Femur (tissue), 1 donor: Measurements from ENCODE around the gene CELF4.

ENCODE experiments used
- DNase-seq: peaks from one replicate; pipeline ENCODE4 v3.0.0-alpha.2; 2017

The CELF4 gene

DNA sequence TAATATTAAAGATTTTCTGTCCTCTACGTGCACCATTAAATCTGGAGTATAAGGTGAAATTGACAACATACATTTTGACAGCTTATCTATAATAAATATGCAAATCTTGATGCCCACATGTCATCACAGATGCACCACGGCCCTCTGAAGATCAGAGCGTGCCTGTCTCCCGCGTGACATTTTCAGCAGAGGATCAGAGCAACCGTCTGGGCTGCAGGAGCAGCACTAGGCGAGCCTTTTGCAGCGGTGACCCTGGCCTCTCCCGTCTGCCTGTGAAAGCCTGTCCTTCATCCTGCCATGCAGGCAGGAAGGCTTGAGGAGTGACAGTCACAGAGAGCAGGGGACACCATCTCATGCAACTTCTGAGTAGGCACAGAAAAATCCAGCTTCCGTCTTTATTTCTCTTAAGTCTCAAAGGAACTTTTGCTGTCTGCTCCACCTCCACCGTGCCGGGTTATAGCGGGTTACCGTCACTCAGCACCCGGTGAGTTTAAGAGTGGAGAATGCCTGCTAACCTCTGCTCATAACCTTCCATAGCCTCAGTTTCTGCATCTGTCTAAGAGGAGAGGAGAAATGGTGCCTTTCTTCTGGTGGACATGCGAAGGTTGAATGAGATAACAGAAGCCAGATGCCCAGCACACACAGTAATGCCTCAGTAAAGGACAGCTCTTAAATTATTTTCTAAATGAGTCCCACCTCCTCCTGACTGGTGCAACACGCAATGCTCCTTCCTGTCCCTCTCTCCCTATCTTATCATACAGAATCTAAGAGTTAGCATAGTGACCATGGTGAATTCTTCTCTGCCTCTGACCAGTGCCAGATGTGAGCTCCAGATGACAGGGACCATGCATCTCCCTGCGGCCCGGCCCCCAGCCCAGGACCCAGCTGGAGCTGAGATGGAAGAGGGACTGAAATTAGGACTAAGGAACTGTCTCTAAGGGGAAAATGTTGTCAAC lies 43.8 kb downstream of the CELF4 start:
- no peak for DNase-seq

DNA sequence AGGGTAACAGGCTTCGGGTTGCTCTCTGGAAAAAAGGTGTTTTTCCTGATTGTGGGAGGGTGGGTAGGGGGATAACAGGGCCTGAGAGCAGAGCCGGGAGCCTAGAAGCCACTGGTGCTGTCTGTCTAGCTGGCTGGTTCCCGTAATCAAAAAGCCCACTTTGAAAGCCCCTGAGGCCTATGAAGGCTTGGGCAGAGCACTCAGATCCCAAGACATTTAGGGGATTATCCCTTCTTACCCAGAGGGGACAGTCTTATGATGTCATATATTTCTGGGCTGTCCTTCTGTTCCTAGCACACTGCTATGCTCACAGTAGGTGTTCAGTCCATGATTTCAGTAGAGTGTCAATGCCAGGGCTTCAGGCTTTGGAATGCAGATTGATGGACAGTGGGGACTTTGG lies 45.1 kb downstream of the CELF4 start:
- no peak for DNase-seq

DNA sequence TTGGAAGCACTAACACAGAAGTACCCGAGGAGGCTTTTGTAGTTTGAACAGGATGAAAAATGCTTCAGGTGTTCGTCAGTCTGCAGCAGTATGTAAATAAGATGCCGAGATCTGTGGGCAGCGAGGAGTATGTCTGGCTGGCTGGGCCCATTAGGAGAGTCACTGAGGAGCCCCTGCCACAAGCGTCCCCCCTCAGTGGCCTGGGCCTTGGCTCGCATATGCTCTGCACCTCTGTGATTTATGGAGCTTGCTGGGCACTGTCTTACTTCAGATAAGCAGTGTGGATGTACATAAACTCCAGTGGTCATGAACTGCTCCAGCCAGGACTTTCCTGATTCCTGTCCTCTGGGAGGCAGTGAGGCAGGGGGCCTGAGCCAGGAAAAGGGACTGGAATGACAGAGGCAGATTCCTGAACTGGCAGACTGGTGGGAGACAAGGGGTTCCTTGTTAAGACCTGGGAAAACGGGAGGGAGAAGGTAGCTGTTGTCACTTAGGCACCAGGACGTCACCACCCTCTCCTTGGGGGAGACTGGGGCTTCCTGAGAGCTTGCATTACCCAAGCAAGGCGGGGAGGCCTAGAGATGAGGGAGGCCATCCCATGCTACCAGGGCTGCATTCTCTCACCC lies 46.0 kb downstream of the CELF4 start:
- DNase-seq: no peak

DNA sequence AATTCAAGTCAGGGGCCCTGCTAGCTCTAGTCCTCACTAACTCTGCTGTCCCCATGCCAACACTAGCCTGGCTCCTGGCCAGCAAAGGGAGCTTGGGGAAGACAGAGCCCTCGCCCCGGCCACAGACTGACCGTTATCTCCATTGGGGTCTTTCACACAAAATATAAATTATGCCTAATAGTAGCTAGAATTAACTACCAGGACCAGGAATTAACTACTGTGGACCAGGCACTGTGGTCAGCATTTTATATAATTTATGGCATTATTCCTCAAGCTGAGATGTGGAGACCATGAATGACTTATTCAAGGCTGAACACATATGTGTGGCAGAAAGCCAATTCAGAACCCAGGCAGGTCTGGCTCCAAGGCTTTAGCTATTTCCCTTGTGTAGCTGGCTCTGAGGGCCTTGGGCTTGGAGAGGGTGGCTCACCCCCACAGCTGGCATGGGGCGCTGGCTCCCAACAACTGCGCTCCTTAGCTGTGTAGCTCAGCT lies 49.2 kb downstream of the CELF4 start:
- DNase-seq: peak; percentile 37

DNA sequence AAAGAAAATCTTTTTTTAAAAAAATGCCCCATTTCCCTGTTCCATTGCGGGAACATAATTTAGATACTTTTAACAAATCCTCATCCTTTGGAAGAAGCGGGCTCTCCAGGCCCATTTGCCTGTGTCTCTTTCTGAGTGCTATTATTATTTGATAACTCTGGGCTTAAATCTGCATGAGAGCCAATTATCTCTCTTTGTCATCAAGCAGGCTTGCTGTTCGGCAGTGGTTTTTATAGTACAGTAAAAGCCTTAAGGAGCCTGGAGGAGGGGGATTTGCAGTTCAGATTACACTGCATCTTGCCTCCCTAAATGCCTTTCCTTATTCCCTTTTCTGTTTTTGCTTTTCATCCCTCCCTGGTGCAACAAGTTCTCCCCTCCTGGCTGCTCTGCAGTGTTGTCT lies 50.6 kb downstream of the CELF4 start:
- no peak for DNase-seq

DNA sequence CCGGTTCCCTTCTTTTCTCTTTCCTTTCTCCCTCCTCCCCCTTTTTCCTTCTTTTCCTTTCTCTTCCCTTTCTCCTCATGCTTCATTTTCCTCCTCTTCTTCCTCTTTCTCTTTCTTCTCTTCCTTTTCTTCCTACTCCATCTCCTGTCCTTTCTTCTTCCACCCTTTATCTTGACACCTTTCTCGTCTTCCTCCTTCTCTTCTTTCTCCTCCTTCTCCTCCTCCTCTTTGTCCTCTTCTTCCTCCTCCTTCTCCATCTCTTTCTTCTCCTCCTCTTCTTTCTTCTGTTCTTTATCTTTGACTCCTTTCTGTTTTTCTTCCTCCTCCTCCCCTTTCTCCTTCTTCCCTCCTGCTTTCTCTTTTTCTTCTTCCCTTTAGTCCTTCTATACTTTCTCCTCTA lies 53.2 kb downstream of the CELF4 start:
- DNase-seq: no peak

DNA sequence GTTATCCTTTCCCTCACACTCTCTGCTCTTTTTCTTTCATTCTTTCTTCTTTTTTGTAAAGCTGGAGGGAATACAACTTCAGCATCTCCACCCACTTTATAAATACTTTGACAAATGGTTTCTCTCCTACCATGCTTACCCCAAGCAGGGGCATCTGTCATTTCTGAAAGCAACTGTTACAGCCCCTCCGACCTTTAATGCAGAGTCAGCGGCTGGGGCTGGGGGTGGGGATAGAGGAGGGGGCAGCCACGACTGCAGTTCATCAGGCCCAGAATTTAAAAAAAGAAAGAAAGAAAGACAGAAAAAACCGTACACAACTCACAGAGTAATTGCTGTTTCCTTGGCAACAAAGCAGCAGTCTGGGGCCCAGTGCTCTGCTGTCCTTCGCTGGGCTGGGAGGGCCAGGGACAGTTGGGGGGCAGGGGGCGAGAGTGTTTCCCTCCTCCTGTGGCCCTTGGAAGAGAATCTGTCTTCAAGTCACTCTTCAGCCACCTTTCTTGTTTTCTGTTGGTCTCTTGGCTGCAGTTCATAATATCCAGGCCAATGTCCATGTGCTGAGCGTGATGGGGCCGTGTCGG lies 53.8 kb downstream of the CELF4 start:
- no peak for DNase-seq

DNA sequence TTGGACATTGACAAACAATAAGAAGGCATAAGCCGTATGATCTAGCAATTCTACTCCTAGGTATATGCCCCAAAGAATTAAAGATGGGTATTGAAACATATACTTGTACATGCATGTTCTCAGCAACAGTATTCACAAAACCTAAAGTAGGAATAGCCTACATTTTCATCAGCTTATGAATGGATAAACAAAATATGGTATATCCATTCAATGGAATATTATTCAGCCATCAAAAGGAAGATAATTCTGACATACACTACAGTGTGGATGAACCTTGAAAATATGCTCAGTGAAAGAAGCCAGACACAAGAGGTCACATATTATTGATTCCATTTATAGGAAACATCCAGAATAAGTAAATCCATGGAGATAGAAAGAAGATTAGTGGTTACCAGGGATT lies 56.0 kb downstream of the CELF4 start:
- DNase-seq: no peak

DNA sequence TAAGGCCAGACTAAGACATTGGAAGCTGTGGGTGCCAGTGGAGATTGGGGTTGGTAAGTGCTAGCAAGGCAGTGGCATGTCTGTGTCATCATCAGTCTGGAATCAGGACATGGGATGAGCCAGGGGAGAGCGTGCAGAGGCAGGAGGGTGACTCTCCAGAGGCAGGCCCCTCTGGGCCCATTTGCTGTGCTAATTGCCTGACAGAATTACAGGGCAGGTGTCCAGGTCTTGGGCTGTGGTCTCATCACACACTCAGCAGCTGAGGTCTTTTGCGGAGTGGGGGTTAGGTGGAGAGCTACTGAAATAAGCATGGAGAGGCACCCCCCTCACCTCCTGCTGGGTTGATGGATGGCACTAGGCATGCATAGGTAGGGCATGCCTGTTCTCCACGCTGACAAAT lies 57.4 kb downstream of the CELF4 start:
- no peak for DNase-seq

DNA sequence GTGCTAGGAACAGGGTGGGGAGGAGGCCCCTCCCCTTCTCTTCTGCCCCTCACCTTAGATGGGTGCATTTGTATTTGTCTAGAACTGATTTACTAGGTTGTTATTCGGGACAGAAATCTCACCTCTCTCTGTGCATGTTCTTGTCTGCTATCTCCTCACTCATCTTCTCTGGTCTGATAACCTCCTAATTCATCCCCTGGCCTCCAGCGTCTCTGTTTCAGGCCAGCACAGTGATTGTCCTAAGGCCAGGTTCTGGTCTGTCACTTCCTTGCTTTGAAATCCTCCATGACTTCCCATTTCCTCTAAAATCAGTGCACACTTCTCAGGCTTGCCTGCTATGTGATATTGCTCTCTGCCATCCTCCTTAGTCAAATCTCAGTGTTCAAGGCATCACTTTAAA lies 58.4 kb downstream of the CELF4 start:
- DNase-seq: no peak

DNA sequence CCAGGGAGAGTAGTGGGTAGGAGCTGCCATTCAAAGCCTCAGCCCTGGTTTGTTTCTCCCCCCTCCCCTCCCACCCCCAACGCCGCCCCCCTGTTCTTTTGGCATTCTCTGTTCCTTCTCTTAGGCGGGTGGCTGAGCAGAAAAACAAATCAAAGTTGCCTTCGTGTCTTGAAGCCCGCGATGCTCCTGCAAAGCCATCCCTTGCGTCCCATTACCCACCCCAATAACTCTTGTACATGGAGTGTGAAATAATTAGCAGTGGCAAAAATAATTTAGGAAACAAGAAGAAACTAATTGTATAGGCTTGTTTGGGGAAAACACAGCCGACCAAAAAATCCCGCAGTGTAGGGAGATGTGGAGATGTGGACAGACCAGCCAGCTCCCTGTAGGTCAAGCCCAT lies 59.6 kb downstream of the CELF4 start:
- DNase-seq: no peak

DNA sequence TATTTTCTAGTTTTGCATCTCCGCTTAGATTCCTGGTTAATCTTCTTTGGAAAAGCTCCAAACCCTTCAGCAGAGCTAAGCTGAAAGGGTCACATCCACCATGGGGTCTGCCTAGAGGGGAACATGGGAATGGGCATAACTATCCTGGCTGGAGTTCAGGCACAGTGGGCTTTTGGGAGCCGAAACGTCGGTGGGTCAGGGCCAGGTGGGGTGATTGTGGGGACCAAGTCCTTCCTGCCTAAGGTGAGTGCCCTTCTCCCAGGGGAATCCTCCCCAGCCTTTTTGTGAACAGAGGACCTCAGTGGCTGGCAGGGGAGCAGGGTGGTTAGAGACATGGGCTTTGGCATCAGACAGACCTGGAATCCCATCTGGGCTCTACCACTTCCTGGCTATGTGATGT lies 60.3 kb downstream of the CELF4 start:
- DNase-seq: no peak

DNA sequence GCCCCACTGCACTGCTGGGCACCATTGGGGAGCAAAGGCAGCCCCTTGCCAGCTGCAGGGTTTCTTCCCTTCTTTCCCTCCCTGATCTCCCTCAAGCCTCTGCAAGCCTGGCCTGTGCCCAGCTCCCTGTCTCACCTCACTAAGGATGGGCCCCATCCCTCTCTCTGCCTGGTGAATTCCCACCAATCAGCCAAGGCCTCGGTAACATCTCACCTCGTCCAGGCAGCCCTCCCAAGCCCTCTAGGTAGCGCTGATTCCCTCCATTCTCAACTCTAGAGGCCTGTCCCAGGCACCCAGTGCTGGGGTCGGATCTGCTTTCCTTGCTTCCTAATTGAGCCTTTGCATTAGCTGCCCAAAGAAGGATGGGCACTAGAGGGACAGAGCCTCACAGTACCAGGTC lies 63.0 kb downstream of the CELF4 start:
- DNase-seq: no peak

DNA sequence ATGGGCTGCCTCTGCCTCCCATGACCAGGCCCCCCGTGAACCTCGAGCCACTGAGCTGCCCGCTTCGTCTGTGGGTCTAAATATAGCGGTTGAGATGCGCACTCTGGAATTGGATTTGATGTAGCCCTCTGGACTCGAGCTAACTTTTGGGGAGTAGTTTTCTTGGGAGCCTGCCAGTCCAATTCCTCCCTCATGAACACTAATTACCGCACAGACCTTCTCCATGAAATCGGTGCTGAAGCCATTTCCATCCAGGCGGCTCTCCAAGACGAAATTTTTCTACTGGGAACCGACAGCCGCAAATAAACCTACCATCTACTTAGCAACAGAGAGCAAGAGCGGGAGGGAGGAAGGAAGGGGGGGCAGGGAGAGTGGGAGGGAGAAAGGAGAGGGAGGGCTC lies 63.6 kb downstream of the CELF4 start:
- DNase-seq: peak; percentile 85

DNA sequence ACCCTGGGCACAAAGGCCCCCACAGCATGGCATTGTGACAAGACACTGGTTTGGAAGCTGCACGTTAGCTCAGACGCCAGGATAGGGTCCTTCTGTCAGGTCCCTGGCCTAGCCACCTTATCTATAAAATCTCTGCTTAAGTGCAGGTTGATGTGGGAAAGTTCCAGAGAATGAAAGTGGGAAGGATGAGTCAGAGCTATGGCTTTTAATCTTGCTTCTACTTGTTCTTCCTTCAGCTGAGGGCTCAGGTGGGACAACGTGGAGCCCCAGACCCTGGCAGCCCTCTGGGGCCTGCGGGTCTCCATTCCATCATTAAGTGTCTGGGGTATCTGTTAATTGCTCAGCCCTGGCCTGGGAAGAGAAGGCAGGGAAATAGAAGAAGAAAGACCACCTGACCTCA lies 64.5 kb downstream of the CELF4 start:
- no peak for DNase-seq

DNA sequence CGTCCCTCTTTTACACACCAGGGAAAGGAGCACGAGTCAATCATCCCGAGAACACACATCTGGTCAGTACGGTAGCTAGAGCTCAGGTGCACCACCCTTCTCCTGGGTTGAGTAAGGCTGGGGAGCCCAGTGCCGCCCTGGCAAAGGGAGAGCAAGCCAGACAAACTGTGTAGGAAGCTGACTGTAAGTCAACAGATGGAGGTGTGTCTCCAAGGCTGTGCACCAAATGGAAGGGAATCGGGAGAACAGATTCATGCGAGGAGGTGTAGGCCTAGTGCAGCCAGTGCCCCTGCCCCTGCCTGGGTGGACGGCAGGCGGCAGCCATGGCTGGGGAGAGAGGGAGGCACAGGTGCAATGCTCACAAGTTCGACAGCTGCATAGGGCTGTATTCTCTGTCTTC lies 65.7 kb downstream of the CELF4 start:
- DNase-seq: no peak

DNA sequence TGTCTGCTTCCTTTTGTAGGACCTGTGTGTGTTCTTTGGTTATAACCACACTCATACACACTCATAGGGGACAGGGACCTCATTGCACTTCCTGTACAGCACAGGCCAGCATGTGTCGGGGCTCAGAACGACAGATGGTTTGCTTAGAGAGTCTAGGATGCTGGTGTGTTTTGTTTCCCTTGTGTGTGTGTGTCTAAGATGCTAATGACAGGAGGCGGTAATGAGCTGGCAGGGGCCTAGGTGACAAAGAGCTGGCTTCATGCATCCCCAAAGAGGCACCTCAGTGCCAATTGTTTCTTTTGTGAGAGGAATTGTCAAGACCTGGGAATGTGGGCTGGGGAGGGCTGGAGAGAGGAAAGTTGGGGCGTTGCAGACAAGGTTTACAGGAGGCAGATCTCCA lies 66.6 kb downstream of the CELF4 start:
- DNase-seq: no peak

DNA sequence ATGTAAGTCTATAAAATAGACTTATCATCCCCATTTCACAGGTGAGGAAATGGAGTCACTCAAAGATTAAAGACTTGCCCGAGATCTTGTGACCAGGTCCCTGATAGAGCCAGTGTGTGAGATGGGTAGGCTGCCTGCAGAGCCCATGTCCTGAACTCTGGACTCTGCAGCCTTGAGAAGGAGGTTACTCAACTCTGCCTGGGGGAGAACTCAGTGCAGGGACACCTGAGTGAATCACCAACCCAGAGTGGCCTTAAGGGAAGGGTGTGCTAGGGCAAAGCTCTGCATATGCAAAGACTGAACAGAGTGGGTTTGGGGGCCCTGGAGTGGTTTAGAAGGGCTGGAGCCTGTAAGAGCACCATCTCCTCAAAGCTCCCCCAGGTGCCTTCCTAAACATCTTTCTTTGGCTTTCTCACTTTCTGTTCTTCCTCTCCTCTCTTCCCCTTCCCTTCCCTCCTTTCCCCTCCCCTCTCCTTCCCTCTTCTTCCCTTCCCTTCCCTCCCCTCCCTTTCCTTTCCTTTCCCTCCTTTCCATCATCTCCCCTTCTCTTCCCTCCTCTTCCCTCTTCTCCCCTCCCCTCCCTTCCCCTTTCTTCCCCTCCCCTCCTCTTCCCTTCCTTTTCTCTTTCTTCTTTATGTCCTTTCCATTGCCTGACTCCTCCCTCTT lies 67.6 kb downstream of the CELF4 start:
- DNase-seq: no peak

DNA sequence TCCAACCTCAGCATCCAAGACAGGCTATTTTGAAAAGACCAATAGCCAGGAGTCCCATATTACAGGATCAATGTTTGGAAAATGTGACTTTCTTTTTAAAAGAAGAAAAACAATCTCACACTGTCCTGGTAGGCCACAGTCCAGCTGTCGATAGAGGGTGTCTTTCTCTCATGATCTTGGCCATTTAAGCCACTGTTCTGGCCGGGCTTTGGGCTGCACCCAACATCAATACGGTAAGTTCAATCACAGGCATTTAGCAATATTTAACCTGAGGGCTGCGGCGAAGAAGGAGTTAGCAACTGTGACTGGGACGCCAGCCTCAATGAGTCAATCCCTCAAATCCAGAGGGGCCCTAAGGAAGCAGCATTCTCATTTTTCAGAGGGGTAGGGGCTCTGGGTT lies 69.0 kb downstream of the CELF4 start:
- no peak for DNase-seq

DNA sequence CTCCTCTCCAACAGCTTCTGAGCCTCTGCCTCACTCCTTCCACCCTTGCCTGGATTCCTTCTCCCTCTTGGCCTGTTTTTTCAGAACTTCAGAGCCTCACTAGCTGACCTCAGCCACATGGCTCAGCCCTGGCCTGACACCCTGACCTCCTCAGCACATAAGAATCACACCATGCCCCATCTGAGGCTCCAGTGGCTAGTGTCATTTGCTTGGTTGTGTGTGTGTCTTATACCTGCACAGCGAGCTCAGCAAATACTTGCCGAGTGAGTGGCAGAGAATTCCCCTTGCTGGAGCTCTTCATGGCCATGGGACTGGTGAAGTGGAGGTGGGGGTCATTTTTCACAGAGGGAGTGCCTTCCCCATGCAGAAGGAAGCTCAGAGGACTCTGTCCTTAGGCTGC lies 70.2 kb downstream of the CELF4 start:
- no peak for DNase-seq

DNA sequence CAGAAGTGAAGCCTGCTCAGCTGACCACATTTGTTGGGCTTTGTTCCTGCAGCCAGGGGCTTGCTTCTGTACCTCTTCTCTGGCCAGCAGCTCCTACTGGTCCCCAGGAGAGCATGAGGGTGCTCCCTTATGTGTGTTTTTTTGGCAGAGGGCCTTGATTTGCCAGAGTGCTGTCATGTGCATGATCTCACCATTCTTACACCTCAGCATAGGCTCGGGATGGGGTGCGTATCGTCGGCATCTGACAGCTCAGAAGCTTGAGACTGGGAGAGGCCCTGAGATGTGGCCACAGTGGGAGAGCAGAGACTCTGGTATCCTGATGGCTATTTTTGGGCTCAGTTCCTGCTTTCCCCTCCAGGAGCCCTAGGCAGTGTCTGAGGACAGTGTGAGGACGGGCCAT lies 71.2 kb downstream of the CELF4 start:
- no peak for DNase-seq

DNA sequence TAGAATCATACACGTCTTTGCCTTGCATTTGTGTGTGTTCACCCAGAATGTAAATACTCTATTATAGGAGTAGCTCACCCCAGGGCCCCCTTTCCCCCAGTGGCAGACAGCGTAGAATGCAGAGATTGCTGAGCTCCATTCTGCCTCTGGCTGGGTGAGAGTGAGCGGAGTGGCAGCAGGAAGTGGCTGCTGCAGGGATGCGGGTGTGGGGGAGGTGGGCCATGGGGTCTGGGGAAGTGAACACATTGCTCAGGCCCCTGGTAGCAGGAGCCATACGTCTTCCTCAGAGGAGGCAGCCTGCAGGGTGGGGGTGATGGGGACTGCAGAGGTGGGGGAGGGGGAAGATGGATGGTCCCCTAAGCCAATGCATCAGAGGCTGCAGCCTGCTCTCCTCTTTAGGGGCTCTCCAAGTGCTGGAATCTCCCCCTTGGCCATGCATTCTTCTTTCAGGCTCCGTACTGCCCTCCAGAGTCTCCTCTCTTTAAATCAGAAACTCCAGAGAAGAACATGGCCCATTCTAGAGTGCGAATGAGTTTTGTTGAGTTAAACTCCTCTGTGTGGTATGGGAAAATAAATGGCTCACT lies 72.2 kb downstream of the CELF4 start:
- DNase-seq: no peak

DNA sequence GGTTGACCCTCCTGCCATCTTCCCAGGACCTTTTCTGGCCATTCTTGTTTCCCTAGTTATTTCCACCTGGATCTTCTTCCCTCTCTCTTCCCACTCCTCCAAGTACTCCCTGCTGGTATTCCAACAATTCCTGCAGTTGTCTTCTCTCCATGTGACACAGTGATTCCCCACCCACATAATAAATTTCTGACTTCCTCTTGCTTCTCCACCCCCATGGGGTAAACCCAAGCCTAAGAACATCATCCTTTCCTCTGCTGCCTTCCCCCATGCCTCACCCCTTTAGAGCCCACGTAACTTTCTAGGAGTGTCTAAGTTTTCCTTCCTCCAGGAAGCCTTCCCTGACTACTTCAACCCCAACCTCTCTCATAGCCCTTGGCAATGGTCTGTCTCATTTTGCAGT lies 72.6 kb downstream of the CELF4 start:
- DNase-seq: no peak
